Measurements from ENCODE around the gene TCF23. TPM values are rescaled to one million over a fixed set of nuclear protein-coding genes. Genes with fewer than 3 reads are reported as not detected.

Gene TCF23
- total and polyA plus RNA-seq, 10 donors = 0.27 to 14.8 (median 2.9) TPM

GRCh38 chr2:27164960-27165763 lies 16.4 kb downstream of the TCF23 start:
- 82 to 90% (median 84%) methylated on average over 8 of the region's 8 CpGs for WGBS, 5 donors
- DNase-seq = no peak
- no peaks in the 10 kb centered on the region for H3K36me3 ChIP-seq
- TF ChIP-seq POLR2AphosphoS5 (IDR thresholded peaks at IDR 0.05) (no peak), POLR2A (IDR thresholded peaks at IDR 0.05) (no peak), CTCF (IDR thresholded peaks at IDR 0.05 in 8 of 11, conservative IDR thresholded peaks at IDR 0.05 in 3 of 11) (no peak)
- no peak overlapping the region for H3K4me3 ChIP-seq
- intact Hi-C loops (cut with DNase I; ENCODE audit: low total_unique reads) = no loop called here
- H3K9me3 ChIP-seq = no peaks in the 10 kb centered on the region
- H3K4me1 ChIP-seq = peaks cover 0 to 10% (median 7%) of the 10 kb centered on the region in 6 donors
- peaks cover 0 to 7% (median 0%) of the 10 kb centered on the region in 7 donors for H3K27me3 ChIP-seq (replicated peaks in 1 of 7)
- H3K27ac ChIP-seq = peak overlapping the region in 3 of 8 donors; percentile 43 to 67 (median 58)

- TF ChIP-seq CTCF (IDR thresholded peaks at IDR 0.05 in 8 of 11, conservative IDR thresholded peaks at IDR 0.05 in 3 of 11) (no peak), POLR2A (IDR thresholded peaks at IDR 0.05) (no peak)
- Histone ChIP-seq H3K27me3 (replicated peaks in 1 of 7) (peaks cover 0 to 13% (median 0%) of the 10 kb centered on the region in 7 donors), H3K9me3 (no peaks in the 10 kb centered on the region), H3K27ac (no peak overlapping the region), H3K4me1 (peaks cover 0 to 17% (median 9%) of the 10 kb centered on the region in 6 donors), H3K4me3 (no peak overlapping the region), H3K36me3 (no peaks in the 10 kb centered on the region)
- DNase-seq = no peak
- 56 to 79% (median 66%) methylated on average over 6 of the region's 6 CpGs for WGBS, 5 donors
- intact Hi-C loops (cut with DNase I; ENCODE audit: low total_unique reads) = no loop called here
These were observed 22.0 kb downstream of the TCF23 start for GRCh38 chr2:27170581-27171337.

GRCh38 chr2:27171351-27171848 lies 22.6 kb downstream of the TCF23 start:
- Histone ChIP-seq H3K27ac (no peak overlapping the region), H3K9me3 (no peaks in the 10 kb centered on the region), H3K36me3 (no peaks in the 10 kb centered on the region), H3K4me3 (no peak overlapping the region), H3K4me1 (peaks cover 0 to 17% (median 9%) of the 10 kb centered on the region in 6 donors), H3K27me3 (replicated peaks in 1 of 7) (peaks cover 0 to 13% (median 0%) of the 10 kb centered on the region in 7 donors)
- intact Hi-C loops (cut with DNase I; ENCODE audit: low total_unique reads) = no loop called here
- no peak for DNase-seq
- TF ChIP-seq POLR2AphosphoS5 (IDR thresholded peaks at IDR 0.05) (no peak), CTCF (IDR thresholded peaks at IDR 0.05 in 8 of 11, conservative IDR thresholded peaks at IDR 0.05 in 3 of 11) (no peak), POLR2A (IDR thresholded peaks at IDR 0.05) (no peak)
- 78 to 89% (median 81%) methylated on average over 8 of the region's 8 CpGs for WGBS, 5 donors

GRCh38 chr2:27174638-27175037 lies 25.8 kb downstream of the TCF23 start:
- no peak for TF ChIP-seq CTCF (IDR thresholded peaks at IDR 0.05 in 8 of 11, conservative IDR thresholded peaks at IDR 0.05 in 3 of 11)
- TF ChIP-seq POLR2AphosphoS5 (IDR thresholded peaks at IDR 0.05) = no peak
- TF ChIP-seq POLR2A (IDR thresholded peaks at IDR 0.05) = no peak
- Histone ChIP-seq H3K4me1 (peaks cover 0 to 12% (median 7%) of the 10 kb centered on the region in 6 donors), H3K27me3 (replicated peaks in 1 of 7) (peaks cover 0 to 39% (median 3%) of the 10 kb centered on the region in 7 donors), H3K9me3 (no peaks in the 10 kb centered on the region), H3K36me3 (no peaks in the 10 kb centered on the region), H3K27ac (no peak overlapping the region), H3K4me3 (no peak overlapping the region)
- no peak for DNase-seq
- 67 to 85% (median 78%) methylated on average over 6 of the region's 6 CpGs for WGBS, 5 donors
- intact Hi-C loops (cut with DNase I; ENCODE audit: low total_unique reads) = no loop called here
